Measurements from ENCODE around the gene TSPAN15.
"Not testable (repeated sequence)": the region's sequence is repeated elsewhere in the genome, so short reads cannot be mapped to it uniquely, and the experiment has no call there.

TSPAN15 gene

GRCh38 chr10:69505636-69506318 lies 54.5 kb downstream of the TSPAN15 start:
- DNase-seq: no peak

- no peak for DNase-seq
Observed at GRCh38 chr10:69506487-69506833, 55.2 kb downstream of the TSPAN15 start.

- DNase-seq: no peak
Observed at GRCh38 chr10:69506834-69507713, 55.8 kb downstream of the TSPAN15 start.

- no peak for DNase-seq
Observed at GRCh38 chr10:69508738-69509340, 57.6 kb downstream of the TSPAN15 start.

GRCh38 chr10:69512901-69513300 lies 61.6 kb downstream of the TSPAN15 start:
- DNase-seq: no peak

GRCh38 chr10:69513617-69514016 lies 62.4 kb downstream of the TSPAN15 start:
- no peak for DNase-seq

- peak; percentile 62 to 69 for DNase-seq
Observed at GRCh38 chr10:69515699-69516259, 64.5 kb downstream of the TSPAN15 start.

- peak; percentile 21 to 44 for DNase-seq
Observed at GRCh38 chr10:69516316-69516715, 65.1 kb downstream of the TSPAN15 start.

GRCh38 chr10:69516796-69517195 lies 65.5 kb downstream of the TSPAN15 start:
- DNase-seq: no peak

GRCh38 chr10:69517271-69517848 lies 66.1 kb downstream of the TSPAN15 start:
- DNase-seq: no peak

- no peak for DNase-seq
Observed at GRCh38 chr10:69527961-69528360, 76.7 kb downstream of the TSPAN15 start.

GRCh38 chr10:69533658-69534057 lies 82.4 kb downstream of the TSPAN15 start:
- DNase-seq: no peak

- DNase-seq: not testable (repeated sequence)
Observed at GRCh38 chr10:69536521-69536920, 85.3 kb downstream of the TSPAN15 start.

- no peak for DNase-seq
Observed at GRCh38 chr10:69537449-69537848, 86.2 kb downstream of the TSPAN15 start.

GRCh38 chr10:69538461-69538860 lies 87.2 kb downstream of the TSPAN15 start:
- DNase-seq: no peak

GRCh38 chr10:69541463-69541862 lies 90.2 kb downstream of the TSPAN15 start:
- DNase-seq: no peak

- no peak for DNase-seq
Observed at GRCh38 chr10:69549959-69550358, 98.7 kb downstream of the TSPAN15 start.

- no peak for DNase-seq
Observed at GRCh38 chr10:69552268-69552667, 101.0 kb downstream of the TSPAN15 start.

GRCh38 chr10:69553328-69553727 lies 102.1 kb downstream of the TSPAN15 start:
- DNase-seq: no peak

GRCh38 chr10:69554611-69555010 lies 103.3 kb downstream of the TSPAN15 start:
- peak in 1 of 2 experiments; percentile 7 for DNase-seq

Data from NCI-H2081 (cell line).